Ishikawa (cell line): ENCODE data around the gene KMT5C.

Experiments
- CEBPB ChIP-seq: IDR thresholded peaks from 2 replicates; pipeline ENCODE4 v1.6.1; 2012
- EP300 ChIP-seq: IDR thresholded peaks from 2 replicates; pipeline ENCODE4 v1.6.1; 2012; ENCODE audit warnings: borderline replicate concordance
- MAX ChIP-seq: IDR thresholded peaks from 2 replicates; pipeline ENCODE4 v1.6.1; 2012
- NFIC ChIP-seq: IDR thresholded peaks from 2 replicates; pipeline ENCODE4 v1.6.1; 2012
- RAD21 ChIP-seq: IDR thresholded peaks from 2 replicates; pipeline ENCODE4 v1.6.1; 2012; ENCODE audit warnings: low read depth
- TEAD4 ChIP-seq: IDR thresholded peaks from 2 replicates; pipeline ENCODE4 v1.6.1; 2012
- YY1 ChIP-seq: IDR thresholded peaks from 2 replicates; pipeline ENCODE4 v1.6.1; 2012; ENCODE audit warnings: low read depth
- ZBTB7A ChIP-seq: IDR thresholded peaks from 2 replicates; pipeline ENCODE4 v1.6.1; 2012; ENCODE audit warnings: low read depth

- TF ChIP-seq MAX (no peak), TEAD4 (no peak), YY1 (no peak), CEBPB (no peak), NFIC (no peak), EP300 (no peak), ZBTB7A (no peak), RAD21 (no peak)
These were observed 22.7 kb downstream of the KMT5C start for GRCh38 chr19:55362174-55362989.
